ENCODE results near the gene CACNB3. TPM values are rescaled to one million over a fixed set of nuclear protein-coding genes. Genes with fewer than 3 reads are reported as not detected.
A peak's percentile ranks its signal among the peaks of the same experiment; 100 is the strongest.

The CACNB3 gene
- total RNA-seq, 1 experiment from 2014 or later, result 8.9 TPM

GRCh38 chr12:48818831-48819590, 715 bp downstream of the CACNB3 start:
- Histone ChIP-seq H3K36me3 (no peaks in the 10 kb centered on the region), H3K27me3 (replicated peaks) (no peaks in the 10 kb centered on the region), H3K4me3 (peak overlapping the region; percentile 49), H3K27ac (no peak overlapping the region), H3K9me3 (replicated peaks) (no peaks in the 10 kb centered on the region; the same call in 1 of the 2 replicates), H3K4me1 (replicated peaks) (peaks cover 16% of the 10 kb centered on the region)
- DNase-seq (ENCODE audit: low read depth in 1 of 2, low spot score in 2 of 2), result no peak

GRCh38 chr12:48819986-48820725, 1.9 kb downstream of the CACNB3 start:
- DNase-seq (ENCODE audit: low read depth in 1 of 2, low spot score in 2 of 2), result no peak
- peaks cover 12% of the 10 kb centered on the region for H3K4me1 ChIP-seq (replicated peaks)
- H3K9me3 ChIP-seq (replicated peaks), result no peaks in the 10 kb centered on the region; the same call in 1 of the 2 replicates
- H3K36me3 ChIP-seq, result no peaks in the 10 kb centered on the region
- H3K4me3 ChIP-seq, result no peak overlapping the region
- H3K27ac ChIP-seq, result no peak overlapping the region
- H3K27me3 ChIP-seq (replicated peaks), result no peaks in the 10 kb centered on the region

GRCh38 chr12:48822139-48822538, 3.8 kb downstream of the CACNB3 start:
- H3K4me1 ChIP-seq (replicated peaks), result peaks cover 9% of the 10 kb centered on the region
- no peak overlapping the region for H3K27ac ChIP-seq
- no peak overlapping the region for H3K4me3 ChIP-seq
- no peaks in the 10 kb centered on the region for H3K27me3 ChIP-seq (replicated peaks)
- H3K36me3 ChIP-seq, result peaks cover 3% of the 10 kb centered on the region; the same call in 1 of the 2 replicates
- no peaks in the 10 kb centered on the region; the same call in 1 of the 2 replicates for H3K9me3 ChIP-seq (replicated peaks)
- DNase-seq (ENCODE audit: low read depth in 1 of 2, low spot score in 2 of 2), result no peak

GRCh38 chr12:48822711-48823110, 4.4 kb downstream of the CACNB3 start:
- no peak for DNase-seq (ENCODE audit: low read depth in 1 of 2, low spot score in 2 of 2)
- H3K27ac ChIP-seq, result no peak overlapping the region
- H3K4me3 ChIP-seq, result no peak overlapping the region
- peaks cover 8% of the 10 kb centered on the region for H3K4me1 ChIP-seq (replicated peaks)
- no peaks in the 10 kb centered on the region for H3K27me3 ChIP-seq (replicated peaks)
- H3K36me3 ChIP-seq, result peaks cover 9% of the 10 kb centered on the region
- H3K9me3 ChIP-seq (replicated peaks), result no peaks in the 10 kb centered on the region

GRCh38 chr12:48823281-48823680, 5.0 kb downstream of the CACNB3 start:
- Histone ChIP-seq H3K27me3 (replicated peaks) (no peaks in the 10 kb centered on the region), H3K36me3 (peaks cover 14% of the 10 kb centered on the region), H3K4me3 (no peak overlapping the region), H3K4me1 (replicated peaks) (peaks cover 5% of the 10 kb centered on the region), H3K27ac (no peak overlapping the region), H3K9me3 (replicated peaks) (no peaks in the 10 kb centered on the region)
- no peak for DNase-seq (ENCODE audit: low read depth in 1 of 2, low spot score in 2 of 2)

- no peaks in the 10 kb centered on the region for H3K9me3 ChIP-seq (replicated peaks)
- no peak for DNase-seq (ENCODE audit: low read depth in 1 of 2, low spot score in 2 of 2)
- H3K27me3 ChIP-seq (replicated peaks), result no peaks in the 10 kb centered on the region
Measured at GRCh38 chr12:48824112-48824511, 5.8 kb downstream of the CACNB3 start.

GRCh38 chr12:48824905-48825304, 6.6 kb downstream of the CACNB3 start:
- H3K36me3 ChIP-seq, result peaks cover 31% of the 10 kb centered on the region
- H3K27me3 ChIP-seq (replicated peaks), result no peaks in the 10 kb centered on the region
- H3K9me3 ChIP-seq (replicated peaks), result no peaks in the 10 kb centered on the region
- H3K27ac ChIP-seq, result no peak overlapping the region
- no peak for DNase-seq (ENCODE audit: low read depth in 1 of 2, low spot score in 2 of 2)
- H3K4me3 ChIP-seq, result no peak overlapping the region
- no peaks in the 10 kb centered on the region for H3K4me1 ChIP-seq (replicated peaks)

More at GRCh38 chr12:48824112-48824511, 5.8 kb downstream of the CACNB3 start:
- Histone ChIP-seq H3K36me3 (peaks cover 23% of the 10 kb centered on the region), H3K27ac (no peak overlapping the region), H3K4me1 (replicated peaks) (peaks cover under 1% of the 10 kb centered on the region), H3K4me3 (no peak overlapping the region)

GRCh38 chr12:48826209-48826855, 8.0 kb downstream of the CACNB3 start:
- no peak for DNase-seq (ENCODE audit: low read depth in 1 of 2, low spot score in 2 of 2)
- H3K36me3 ChIP-seq, result peaks cover 45% of the 10 kb centered on the region
- H3K4me1 ChIP-seq (replicated peaks), result no peaks in the 10 kb centered on the region
- H3K4me3 ChIP-seq, result no peak overlapping the region
- H3K27ac ChIP-seq, result no peak overlapping the region
- no peaks in the 10 kb centered on the region for H3K9me3 ChIP-seq (replicated peaks)
- H3K27me3 ChIP-seq (replicated peaks), result no peaks in the 10 kb centered on the region

- DNase-seq (ENCODE audit: low read depth in 1 of 2, low spot score in 2 of 2), result no peak
- Histone ChIP-seq H3K9me3 (replicated peaks) (no peaks in the 10 kb centered on the region), H3K4me3 (no peak overlapping the region), H3K36me3 (peaks cover 52% of the 10 kb centered on the region), H3K4me1 (replicated peaks) (no peaks in the 10 kb centered on the region), H3K27ac (no peak overlapping the region), H3K27me3 (replicated peaks) (no peaks in the 10 kb centered on the region)
Measured at GRCh38 chr12:48827026-48827425, 8.7 kb downstream of the CACNB3 start.

GRCh38 chr12:48827513-48828096, 9.3 kb downstream of the CACNB3 start:
- no peaks in the 10 kb centered on the region for H3K4me1 ChIP-seq (replicated peaks)
- no peak for DNase-seq (ENCODE audit: low read depth in 1 of 2, low spot score in 2 of 2)
- H3K36me3 ChIP-seq, result peaks cover 58% of the 10 kb centered on the region
- H3K4me3 ChIP-seq, result no peak overlapping the region
- H3K27me3 ChIP-seq (replicated peaks), result no peaks in the 10 kb centered on the region
- H3K27ac ChIP-seq, result no peak overlapping the region
- H3K9me3 ChIP-seq (replicated peaks), result no peaks in the 10 kb centered on the region

- peaks cover 64% of the 10 kb centered on the region for H3K36me3 ChIP-seq
- no peak overlapping the region for H3K27ac ChIP-seq
- H3K4me3 ChIP-seq, result no peak overlapping the region
- H3K27me3 ChIP-seq (replicated peaks), result no peaks in the 10 kb centered on the region
- no peaks in the 10 kb centered on the region for H3K9me3 ChIP-seq (replicated peaks)
- H3K4me1 ChIP-seq (replicated peaks), result no peaks in the 10 kb centered on the region
- no peak for DNase-seq (ENCODE audit: low read depth in 1 of 2, low spot score in 2 of 2)
Measured at GRCh38 chr12:48828293-48828692, 10.0 kb downstream of the CACNB3 start.

GRCh38 chr12:48828841-48829575, 10.7 kb downstream of the CACNB3 start:
- Histone ChIP-seq H3K4me1 (replicated peaks) (no peaks in the 10 kb centered on the region), H3K9me3 (replicated peaks) (no peaks in the 10 kb centered on the region), H3K4me3 (no peak overlapping the region), H3K36me3 (peaks cover 72% of the 10 kb centered on the region), H3K27ac (no peak overlapping the region), H3K27me3 (replicated peaks) (no peaks in the 10 kb centered on the region)
- no peak for DNase-seq (ENCODE audit: low read depth in 1 of 2, low spot score in 2 of 2)

- H3K27ac ChIP-seq, result no peak overlapping the region
- DNase-seq (ENCODE audit: low read depth in 1 of 2, low spot score in 2 of 2), result no peak
- no peaks in the 10 kb centered on the region for H3K9me3 ChIP-seq (replicated peaks)
- no peaks in the 10 kb centered on the region for H3K4me1 ChIP-seq (replicated peaks)
- no peak overlapping the region for H3K4me3 ChIP-seq
- peaks cover 94% of the 10 kb centered on the region for H3K36me3 ChIP-seq
- H3K27me3 ChIP-seq (replicated peaks), result no peaks in the 10 kb centered on the region
Measured at GRCh38 chr12:48831257-48831656, 13.0 kb downstream of the CACNB3 start.

Measured in SJSA1 (cell line).